Epithelial cell of prostate (primary cell): ENCODE measurements around the gene EPHA2.
"Not testable (repeated sequence)": the region's sequence is repeated elsewhere in the genome, so short reads cannot be mapped to it uniquely, and the experiment has no call there.

Experiments
- DNase-seq: peaks from one replicate; pipeline ENCODE4 v3.0.0-alpha.2; 2011; ENCODE audit warnings: low read depth, low spot score
- H3K27ac ChIP-seq: fragments of 450-650 bp; 2 replicates; pipeline ENCODE4 v1.5.1; 2017; ENCODE audit warnings: mild to moderate bottlenecking

The EPHA2 gene

GRCh38 chr1:16109571-16109970 is 46.3 kb downstream of the EPHA2 start:
- peak; percentile 39 for DNase-seq
- no peak overlapping the region for H3K27ac ChIP-seq

GRCh38 chr1:16107039-16107438 is 48.8 kb downstream of the EPHA2 start:
- not testable (repeated sequence) for DNase-seq, H3K27ac ChIP-seq

- DNase-seq = no peak
- no peak overlapping the region for H3K27ac ChIP-seq
Measured at GRCh38 chr1:16101623-16102022, 54.2 kb downstream of the EPHA2 start.

- no peak overlapping the region for H3K27ac ChIP-seq
- no peak for DNase-seq
Measured at GRCh38 chr1:16099412-16099811, 56.5 kb downstream of the EPHA2 start.

GRCh38 chr1:16095447-16095846 is 60.4 kb downstream of the EPHA2 start:
- no peak overlapping the region for H3K27ac ChIP-seq
- DNase-seq = no peak

- no peak for DNase-seq
- no peak overlapping the region for H3K27ac ChIP-seq
Measured at GRCh38 chr1:16094453-16095158, 61.3 kb downstream of the EPHA2 start.

- no peak for DNase-seq
- no peak overlapping the region for H3K27ac ChIP-seq
Measured at GRCh38 chr1:16093611-16094010, 62.3 kb downstream of the EPHA2 start.

GRCh38 chr1:16092923-16093511 is 62.9 kb downstream of the EPHA2 start:
- no peak for DNase-seq
- no peak overlapping the region for H3K27ac ChIP-seq

GRCh38 chr1:16092097-16092922 is 63.6 kb downstream of the EPHA2 start:
- no peak for DNase-seq

GRCh38 chr1:16091296-16091695 is 64.6 kb downstream of the EPHA2 start:
- H3K27ac ChIP-seq = no peak overlapping the region
- DNase-seq = peak; percentile 45

More at GRCh38 chr1:16092097-16092922, 63.6 kb downstream of the EPHA2 start:
- H3K27ac ChIP-seq = no peak overlapping the region

GRCh38 chr1:16090076-16090826 is 65.6 kb downstream of the EPHA2 start:
- no peak for DNase-seq
- no peak overlapping the region for H3K27ac ChIP-seq

- no peak for DNase-seq
Measured at GRCh38 chr1:16088996-16089395, 66.9 kb downstream of the EPHA2 start.

GRCh38 chr1:16088351-16088911 is 67.4 kb downstream of the EPHA2 start:
- DNase-seq = no peak
- no peak overlapping the region for H3K27ac ChIP-seq

More at GRCh38 chr1:16088996-16089395, 66.9 kb downstream of the EPHA2 start:
- no peak overlapping the region for H3K27ac ChIP-seq

- no peak overlapping the region for H3K27ac ChIP-seq
- no peak for DNase-seq
Measured at GRCh38 chr1:16087733-16088132, 68.1 kb downstream of the EPHA2 start.

- DNase-seq = no peak
- no peak overlapping the region for H3K27ac ChIP-seq
Measured at GRCh38 chr1:16085522-16085921, 70.3 kb downstream of the EPHA2 start.

GRCh38 chr1:16083486-16083885 is 72.4 kb downstream of the EPHA2 start:
- H3K27ac ChIP-seq = no peak overlapping the region
- DNase-seq = no peak

- DNase-seq = no peak
- peak overlapping the region; percentile 16 for H3K27ac ChIP-seq
Measured at GRCh38 chr1:16082283-16083038, 73.4 kb downstream of the EPHA2 start.

GRCh38 chr1:16081636-16082035 is 74.2 kb downstream of the EPHA2 start:
- peak overlapping the region; percentile 16 for H3K27ac ChIP-seq
- no peak for DNase-seq

- H3K27ac ChIP-seq = no peak overlapping the region
- DNase-seq = no peak
Measured at GRCh38 chr1:16080422-16081150, 75.3 kb downstream of the EPHA2 start.
